ENCODE measurements around the gene KLRB1.

DNA sequence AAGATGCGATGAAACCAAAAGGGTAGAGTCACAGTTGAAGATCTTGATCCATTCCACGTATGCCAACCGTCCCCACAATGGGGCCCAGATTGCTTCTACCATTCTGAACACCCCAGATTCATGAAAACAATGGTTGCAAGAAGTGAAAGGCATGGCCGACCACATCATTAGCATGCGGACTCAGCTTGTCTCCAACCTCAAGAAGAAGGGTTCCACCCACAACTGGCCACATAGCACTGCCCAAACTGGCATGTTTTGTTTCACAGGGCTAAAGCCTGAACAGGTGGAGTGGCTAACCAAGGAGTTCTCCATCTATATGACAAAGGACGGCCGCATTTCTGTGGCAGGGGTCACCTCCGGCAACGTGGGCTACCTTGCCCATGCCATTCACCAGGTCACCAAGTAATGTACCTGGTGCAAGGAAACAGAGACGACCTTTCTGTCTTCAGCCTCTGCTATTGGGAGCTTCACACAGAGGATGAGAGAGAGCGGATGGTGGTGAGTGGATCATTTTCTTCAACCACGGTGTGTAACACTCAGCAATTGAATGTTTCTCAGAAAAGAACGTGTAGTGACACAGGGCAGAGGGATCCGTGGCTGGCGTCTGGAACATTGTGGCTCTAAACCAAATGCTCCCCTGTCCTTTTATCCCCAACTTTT is 35.0 kb upstream of the KLRB1 start:
- TF ChIP-seq POLR2A (IDR thresholded peaks at IDR 0.05; ENCODE audit: low read length) (no peak), GATA1 (IDR thresholded peaks at IDR 0.05; ENCODE audit: low read depth, low read length) (no peak)
